Measurements from ENCODE around the gene FOXE3. TPM values are rescaled to one million over a fixed set of nuclear protein-coding genes. Genes with fewer than 3 reads are reported as not detected.

FOXE3 gene
- total and polyA plus RNA-seq, 2 donors (not counting 1 experiment from before 2014, with no cell fraction given), result not detected

DNA sequence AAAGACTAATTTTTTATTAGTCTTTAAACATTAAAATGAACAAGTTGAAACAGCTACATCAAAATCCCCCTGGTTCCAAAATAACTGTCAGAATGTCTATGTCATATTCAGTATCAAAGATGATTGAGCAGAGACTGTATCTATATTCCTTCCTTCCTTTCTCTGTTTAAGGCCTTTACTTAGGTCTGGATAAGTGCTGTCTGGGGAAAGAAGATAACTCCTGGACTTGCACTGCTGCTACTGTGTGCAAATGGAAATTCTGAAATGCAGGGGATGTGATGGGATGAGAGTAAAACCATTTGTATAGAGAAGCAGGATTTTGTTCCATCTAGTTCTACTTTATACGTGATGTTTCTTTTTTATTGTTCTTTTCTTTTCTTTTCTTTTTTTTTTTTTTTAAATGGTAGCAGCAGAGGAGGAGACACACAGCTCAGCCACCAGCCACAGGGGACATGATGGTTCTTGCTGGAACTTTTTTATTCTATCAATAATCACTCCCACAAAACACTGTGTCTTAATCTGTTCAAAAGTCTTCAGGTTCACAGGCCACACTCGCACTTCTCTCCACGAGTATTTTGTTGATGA, 33.6 kb upstream of the FOXE3 start:
- DNase-seq (ENCODE audit: low read depth in 2 of 2), result no peak
- no peak overlapping the region for H2AFZ ChIP-seq (ENCODE audit: low read length)

DNA sequence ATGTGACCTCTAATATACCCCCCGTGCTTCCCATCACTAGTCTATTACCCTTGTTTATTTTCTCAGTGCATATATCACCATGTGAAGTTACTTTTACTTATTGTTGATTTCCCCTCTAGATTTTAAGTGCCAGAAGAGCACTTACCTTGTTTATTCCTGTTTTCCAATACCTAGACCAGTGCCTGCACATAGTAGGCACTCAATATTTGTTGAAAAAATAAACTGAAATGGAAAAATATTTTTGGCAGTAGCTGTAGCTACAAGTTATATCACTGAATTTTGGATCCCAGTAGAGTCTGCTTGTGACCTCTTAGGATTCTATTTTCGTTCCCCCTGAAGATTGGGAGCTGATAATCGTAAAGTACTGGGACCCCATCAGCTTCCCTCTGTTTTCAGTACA, 32.0 kb upstream of the FOXE3 start:
- Histone ChIP-seq H3K36me3 (ENCODE audit: control insufficient read depth, insufficient read depth, low read length) (no peaks in the 10 kb centered on the region), H3K27me3 (ENCODE audit: control insufficient read depth, insufficient read depth, low read length) (no peaks in the 10 kb centered on the region), H3K27ac (ENCODE audit: insufficient read depth, low read length) (no peak overlapping the region), H3K9ac (ENCODE audit: insufficient read depth, low read length) (no peak overlapping the region), H3K4me1 (ENCODE audit: control insufficient read depth, extremely low read depth, insufficient read depth, low read length) (no peaks in the 10 kb centered on the region), H3K79me2 (ENCODE audit: control insufficient read depth, insufficient read depth, low read length) (no peaks in the 10 kb centered on the region), H3K4me2 (ENCODE audit: extremely low read depth, insufficient read depth, low read length) (no peak overlapping the region), H3K4me3 (replicated peaks in 1 of 4; ENCODE audit: control extremely low read depth in 1 of 4, insufficient read depth in 1 of 4, low read depth in 3 of 4, low read length in 4 of 4) (no peak overlapping the region), H2AFZ (ENCODE audit: low read length) (no peak overlapping the region), H3K9me3 (ENCODE audit: control insufficient read depth, insufficient read depth, low read depth, low read length) (no peaks in the 10 kb centered on the region), H4K20me1 (ENCODE audit: control insufficient read depth, extremely low read depth, insufficient read depth, low read length) (no peaks in the 10 kb centered on the region)
- TF ChIP-seq, protein P1, sequence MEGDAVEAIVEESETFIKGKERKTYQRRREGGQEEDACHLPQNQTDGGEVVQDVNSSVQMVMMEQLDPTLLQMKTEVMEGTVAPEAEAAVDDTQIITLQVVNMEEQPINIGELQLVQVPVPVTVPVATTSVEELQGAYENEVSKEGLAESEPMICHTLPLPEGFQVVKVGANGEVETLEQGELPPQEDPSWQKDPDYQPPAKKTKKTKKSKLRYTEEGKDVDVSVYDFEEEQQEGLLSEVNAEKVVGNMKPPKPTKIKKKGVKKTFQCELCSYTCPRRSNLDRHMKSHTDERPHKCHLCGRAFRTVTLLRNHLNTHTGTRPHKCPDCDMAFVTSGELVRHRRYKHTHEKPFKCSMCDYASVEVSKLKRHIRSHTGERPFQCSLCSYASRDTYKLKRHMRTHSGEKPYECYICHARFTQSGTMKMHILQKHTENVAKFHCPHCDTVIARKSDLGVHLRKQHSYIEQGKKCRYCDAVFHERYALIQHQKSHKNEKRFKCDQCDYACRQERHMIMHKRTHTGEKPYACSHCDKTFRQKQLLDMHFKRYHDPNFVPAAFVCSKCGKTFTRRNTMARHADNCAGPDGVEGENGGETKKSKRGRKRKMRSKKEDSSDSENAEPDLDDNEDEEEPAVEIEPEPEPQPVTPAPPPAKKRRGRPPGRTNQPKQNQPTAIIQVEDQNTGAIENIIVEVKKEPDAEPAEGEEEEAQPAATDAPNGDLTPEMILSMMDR (conservative IDR thresholded peaks at IDR 0.05 in 1 of 2, IDR thresholded peaks at IDR 0.05 in 1 of 2; ENCODE audit: low read depth in 1 of 2, low read length in 2 of 2), result no peak
- TF ChIP-seq EZH2 (IDR thresholded peaks at IDR 0.05; ENCODE audit: low read length, missing control alignments), result no peak
- DNase-seq (ENCODE audit: low read depth in 2 of 2), result no peak

More for the DNA sequence above, 33.6 kb upstream of the FOXE3 start:
- Histone ChIP-seq H4K20me1 (ENCODE audit: control insufficient read depth, extremely low read depth, insufficient read depth, low read length) (no peaks in the 10 kb centered on the region), H3K4me1 (ENCODE audit: control insufficient read depth, extremely low read depth, insufficient read depth, low read length) (no peaks in the 10 kb centered on the region), H3K4me2 (ENCODE audit: extremely low read depth, insufficient read depth, low read length) (no peak overlapping the region), H3K79me2 (ENCODE audit: control insufficient read depth, insufficient read depth, low read length) (no peaks in the 10 kb centered on the region), H3K4me3 (replicated peaks in 1 of 4; ENCODE audit: control extremely low read depth in 1 of 4, insufficient read depth in 1 of 4, low read depth in 3 of 4, low read length in 4 of 4) (no peak overlapping the region), H3K36me3 (ENCODE audit: control insufficient read depth, insufficient read depth, low read length) (no peaks in the 10 kb centered on the region), H3K27ac (ENCODE audit: insufficient read depth, low read length) (no peak overlapping the region), H3K9me3 (ENCODE audit: control insufficient read depth, insufficient read depth, low read depth, low read length) (no peaks in the 10 kb centered on the region), H3K27me3 (ENCODE audit: control insufficient read depth, insufficient read depth, low read length) (no peaks in the 10 kb centered on the region), H3K9ac (ENCODE audit: insufficient read depth, low read length) (no peak overlapping the region)
- TF ChIP-seq EZH2 (IDR thresholded peaks at IDR 0.05; ENCODE audit: low read length, missing control alignments), result no peak
- TF ChIP-seq, protein P1 (conservative IDR thresholded peaks at IDR 0.05 in 1 of 2, IDR thresholded peaks at IDR 0.05 in 1 of 2; ENCODE audit: low read depth in 1 of 2, low read length in 2 of 2), result no peak

DNA sequence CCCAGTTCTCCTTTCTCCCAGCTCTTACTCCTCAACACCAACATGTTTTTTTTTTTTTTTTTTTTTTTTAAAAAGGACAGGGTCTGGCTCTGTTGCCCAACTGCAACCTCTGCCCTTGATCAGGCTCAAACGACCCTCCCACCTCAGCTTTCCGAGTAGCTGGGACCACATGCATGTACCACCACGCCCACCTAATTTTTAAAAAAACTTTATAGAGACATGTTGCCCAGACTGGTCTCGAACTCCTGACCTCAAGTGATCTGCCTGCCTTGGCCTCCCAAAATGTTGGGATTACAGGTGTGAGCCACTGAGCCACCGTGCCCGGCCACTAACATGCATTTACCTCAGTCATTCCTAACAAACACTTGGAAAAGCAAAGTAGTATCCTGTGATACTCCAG, 31.1 kb upstream of the FOXE3 start:
- Histone ChIP-seq H3K9ac (ENCODE audit: insufficient read depth, low read length) (no peak overlapping the region), H3K4me3 (replicated peaks in 1 of 4; ENCODE audit: control extremely low read depth in 1 of 4, insufficient read depth in 1 of 4, low read depth in 3 of 4, low read length in 4 of 4) (no peak overlapping the region), H3K4me1 (ENCODE audit: control insufficient read depth, extremely low read depth, insufficient read depth, low read length) (no peaks in the 10 kb centered on the region), H3K79me2 (ENCODE audit: control insufficient read depth, insufficient read depth, low read length) (no peaks in the 10 kb centered on the region), H3K36me3 (ENCODE audit: control insufficient read depth, insufficient read depth, low read length) (no peaks in the 10 kb centered on the region), H4K20me1 (ENCODE audit: control insufficient read depth, extremely low read depth, insufficient read depth, low read length) (no peaks in the 10 kb centered on the region), H2AFZ (ENCODE audit: low read length) (no peak overlapping the region), H3K27ac (ENCODE audit: insufficient read depth, low read length) (no peak overlapping the region), H3K4me2 (ENCODE audit: extremely low read depth, insufficient read depth, low read length) (no peak overlapping the region), H3K9me3 (ENCODE audit: control insufficient read depth, insufficient read depth, low read depth, low read length) (no peaks in the 10 kb centered on the region), H3K27me3 (ENCODE audit: control insufficient read depth, insufficient read depth, low read length) (no peaks in the 10 kb centered on the region)
- no peak for TF ChIP-seq EZH2 (IDR thresholded peaks at IDR 0.05; ENCODE audit: low read length, missing control alignments)
- TF ChIP-seq, protein P1 (conservative IDR thresholded peaks at IDR 0.05 in 1 of 2, IDR thresholded peaks at IDR 0.05 in 1 of 2; ENCODE audit: low read depth in 1 of 2, low read length in 2 of 2), result no peak
- no peak for DNase-seq (ENCODE audit: low read depth in 2 of 2)

Data from fibroblast of lung (primary cell).